GM12873 (cell line): ENCODE data around the gene SUN3.

Experiments
- TF ChIP-seq, protein P1 (sequence below): IDR thresholded peaks from 2 replicates; pipeline ENCODE4 v1.5.1; 2012; ENCODE audit warnings: low read depth, mild to moderate bottlenecking, moderate library complexity, low read length, control low read depth; ENCODE audit not compliant: insufficient read depth; ENCODE audit errors: missing control alignments

The SUN3 gene

DNA sequence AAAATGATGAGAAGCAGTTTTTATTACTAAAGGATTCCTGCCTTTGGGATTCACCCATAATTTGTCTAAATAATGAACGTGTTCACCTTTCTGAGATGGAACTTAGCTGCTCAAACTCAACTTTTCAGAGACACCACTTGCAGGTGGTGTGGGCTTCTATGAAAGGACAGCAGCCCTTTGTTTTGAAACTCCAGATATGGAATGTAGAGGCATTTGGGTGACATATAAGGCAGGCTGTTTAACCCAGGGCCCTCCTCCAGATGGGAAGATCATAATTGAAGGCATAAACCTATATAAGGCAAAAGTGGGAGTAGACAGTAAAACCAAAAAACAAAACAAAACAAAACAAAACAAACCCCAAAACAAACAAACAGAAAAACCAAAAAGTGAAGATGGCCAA is 37.6 kb downstream of the SUN3 start:
- TF ChIP-seq, protein P1, sequence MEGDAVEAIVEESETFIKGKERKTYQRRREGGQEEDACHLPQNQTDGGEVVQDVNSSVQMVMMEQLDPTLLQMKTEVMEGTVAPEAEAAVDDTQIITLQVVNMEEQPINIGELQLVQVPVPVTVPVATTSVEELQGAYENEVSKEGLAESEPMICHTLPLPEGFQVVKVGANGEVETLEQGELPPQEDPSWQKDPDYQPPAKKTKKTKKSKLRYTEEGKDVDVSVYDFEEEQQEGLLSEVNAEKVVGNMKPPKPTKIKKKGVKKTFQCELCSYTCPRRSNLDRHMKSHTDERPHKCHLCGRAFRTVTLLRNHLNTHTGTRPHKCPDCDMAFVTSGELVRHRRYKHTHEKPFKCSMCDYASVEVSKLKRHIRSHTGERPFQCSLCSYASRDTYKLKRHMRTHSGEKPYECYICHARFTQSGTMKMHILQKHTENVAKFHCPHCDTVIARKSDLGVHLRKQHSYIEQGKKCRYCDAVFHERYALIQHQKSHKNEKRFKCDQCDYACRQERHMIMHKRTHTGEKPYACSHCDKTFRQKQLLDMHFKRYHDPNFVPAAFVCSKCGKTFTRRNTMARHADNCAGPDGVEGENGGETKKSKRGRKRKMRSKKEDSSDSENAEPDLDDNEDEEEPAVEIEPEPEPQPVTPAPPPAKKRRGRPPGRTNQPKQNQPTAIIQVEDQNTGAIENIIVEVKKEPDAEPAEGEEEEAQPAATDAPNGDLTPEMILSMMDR, result no peak

DNA sequence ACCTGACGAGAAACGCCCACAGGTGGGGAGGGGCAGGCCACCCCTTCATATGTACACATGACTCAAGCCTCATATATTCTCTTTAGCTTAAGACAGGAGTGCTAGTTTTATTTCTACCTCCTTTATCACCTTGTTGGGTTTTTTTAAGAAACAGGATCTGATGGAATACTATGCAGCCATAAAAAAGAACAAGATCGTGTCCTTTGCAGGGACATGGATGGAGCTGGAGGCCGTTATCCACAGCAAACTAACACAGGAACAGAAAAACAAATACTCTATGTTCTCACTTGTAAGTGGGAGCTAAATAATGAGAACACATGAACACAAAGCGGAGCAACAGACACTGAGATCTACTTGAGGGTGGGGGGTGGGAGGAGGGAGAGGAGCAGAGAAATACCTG is 38.3 kb downstream of the SUN3 start:
- TF ChIP-seq, protein P1, result no peak

GRCh38 chr7:47988496-47989386 is 40.2 kb downstream of the SUN3 start:
- TF ChIP-seq, protein P1, result peak; percentile 52

- TF ChIP-seq, protein P1, result no peak
These were observed 46.3 kb downstream of the SUN3 start for GRCh38 chr7:47982610-47983009.

GRCh38 chr7:47979832-47980181 is 49.1 kb downstream of the SUN3 start:
- TF ChIP-seq, protein P1, result no peak

GRCh38 chr7:47979145-47979831 is 49.6 kb downstream of the SUN3 start, which contains the start of gene HUS1:
Gene HUS1, minus strand, starts transcription at chr7:47979615. Its CDS starts 96 bp downstream, at chr7:47979519.
- TF ChIP-seq, protein P1, result no peak

DNA sequence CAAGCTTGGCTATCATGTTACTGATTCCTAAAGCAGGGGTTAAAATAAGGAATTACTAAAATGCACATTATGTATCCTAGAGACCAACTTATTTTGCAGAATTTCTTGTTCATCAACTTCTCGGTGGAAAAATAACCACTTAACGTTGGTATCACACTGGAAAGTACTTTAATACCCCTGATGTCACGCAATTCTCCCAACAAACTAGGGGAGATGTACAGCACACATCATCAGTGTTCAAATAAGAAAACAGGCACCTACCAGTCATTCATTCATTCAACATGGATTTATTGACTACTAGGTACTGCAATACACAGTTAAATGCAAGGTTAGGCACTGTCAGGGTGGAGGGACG is 50.1 kb downstream of the SUN3 start:
- TF ChIP-seq, protein P1, result no peak
